GM21529 (cell line): ENCODE results near the gene NIT2.
"Not testable (repeated sequence)": the region's sequence is repeated elsewhere in the genome, so short reads cannot be mapped to it uniquely, and the experiment has no call there.

Source experiments
- ATAC-seq: cut with Tn5 transposase; IDR thresholded peaks from one replicate; pipeline ENCODE4 v1.9.1; 2021; ENCODE audit not compliant: unreplicated experiment

The NIT2 gene

GRCh38 chr3:100334488-100335351 is at the start of gene NIT2:
NIT2 (plus strand) TSS chr3:100334757; CDS start chr3:100334792, 35 bp downstream.
- ATAC-seq, result peak; percentile 94

GRCh38 chr3:100288288-100288894 is 46.2 kb upstream of the NIT2 start:
- ATAC-seq, result no peak

- ATAC-seq, result no peak
These were observed 45.2 kb upstream of the NIT2 start for GRCh38 chr3:100289339-100289738.

GRCh38 chr3:100295089-100295488 is 39.5 kb upstream of the NIT2 start:
- no peak for ATAC-seq

GRCh38 chr3:100297784-100298183 is 36.8 kb upstream of the NIT2 start:
- no peak for ATAC-seq

GRCh38 chr3:100299016-100299415 is 35.5 kb upstream of the NIT2 start:
- no peak for ATAC-seq

- no peak for ATAC-seq
These were observed 27.9 kb upstream of the NIT2 start for GRCh38 chr3:100306695-100307094.

GRCh38 chr3:100310355-100310965 is 24.1 kb upstream of the NIT2 start:
- no peak for ATAC-seq

GRCh38 chr3:100311011-100311410 is 23.5 kb upstream of the NIT2 start:
- ATAC-seq, result no peak

- peak; percentile 80 for ATAC-seq
These were observed 17.9 kb upstream of the NIT2 start for GRCh38 chr3:100316641-100317069.

- ATAC-seq, result peak; percentile 80
These were observed 16.6 kb upstream of the NIT2 start for GRCh38 chr3:100317912-100318311.

- ATAC-seq, result no peak
These were observed 14.6 kb upstream of the NIT2 start for GRCh38 chr3:100319951-100320350.

GRCh38 chr3:100324044-100324443 is 10.5 kb upstream of the NIT2 start:
- ATAC-seq, result no peak

- ATAC-seq, result no peak
These were observed 8.7 kb upstream of the NIT2 start for GRCh38 chr3:100325827-100326226.

- not testable (repeated sequence) for ATAC-seq
These were observed 7.2 kb upstream of the NIT2 start for GRCh38 chr3:100327377-100327776.

GRCh38 chr3:100329800-100330489 is 4.6 kb upstream of the NIT2 start:
- ATAC-seq, result no peak

GRCh38 chr3:100330651-100331050 is 3.9 kb upstream of the NIT2 start:
- no peak for ATAC-seq

- no peak for ATAC-seq
These were observed 2.9 kb upstream of the NIT2 start for GRCh38 chr3:100331660-100332059.

- ATAC-seq, result no peak
These were observed 1.5 kb upstream of the NIT2 start for GRCh38 chr3:100333051-100333450.

GRCh38 chr3:100333970-100334487 is 528 bp upstream of the NIT2 start:
- ATAC-seq, result peak; percentile 31

GRCh38 chr3:100335434-100335833 is 877 bp downstream of the NIT2 start:
- ATAC-seq, result peak; percentile 39
